A549 (cell line): Measurements from ENCODE around the gene ZNF276.

Experiments used
- ATOH8 ChIP-seq: fragments of 250-450 bp; sonication (Bioruptor Pico); IDR thresholded peaks from 2 replicates; pipeline ENCODE4 v1.5.0; 2020; ENCODE audit warnings: low read depth, mild to moderate bottlenecking, moderate library complexity
- BHLHE40 ChIP-seq: IDR thresholded peaks from 2 replicates; pipeline ENCODE4 v1.6.1; 2012; ENCODE audit warnings: low read depth, low read length, inconsistent platforms
- CTCF ChIP-seq: fragments of >200 bp; sonication (Bioruptor Twin); formaldehyde crosslinking; IDR thresholded peaks from 3 replicates; pipeline ENCODE4 v1.5.1; 2016
- EHF ChIP-seq: fragments of 250-450 bp; sonication (Bioruptor Pico); IDR thresholded peaks from 2 replicates; pipeline ENCODE4 v1.5.0; 2020; ENCODE audit warnings: mild to moderate bottlenecking
- FOSL2 ChIP-seq, 2 experiments: fragments of 450-650 bp in 1 of 2; fragments of >200 bp in 1 of 2; sonication (Bioruptor Twin) in 1 of 2; formaldehyde crosslinking; IDR thresholded peaks; 2 replicates each; pipeline versions ENCODE4 v1.5.0 to v1.6.1; 2016 to 2020; ENCODE audit warnings: mild to moderate bottlenecking in 1 of 2, moderate library complexity in 1 of 2
- GATA3 ChIP-seq: IDR thresholded peaks from 2 replicates; pipeline ENCODE4 v1.6.1; 2012; ENCODE audit warnings: borderline replicate concordance
- MYC ChIP-seq: IDR thresholded peaks from 2 replicates; pipeline ENCODE4 v1.6.1; 2012; ENCODE audit warnings: mild to moderate bottlenecking, inconsistent platforms, low read length, improper control_type of control experiment, borderline replicate concordance
- NFE2L2 ChIP-seq: fragments of 150-350 bp; conservative IDR thresholded peaks from 2 replicates; pipeline ENCODE4 v1.6.1; 2014; ENCODE audit warnings: low read length
- PHF8 ChIP-seq: fragments of 200-600 bp; sonication (generic); IDR thresholded peaks from 2 replicates; pipeline ENCODE4 v1.6.1; 2016; ENCODE audit warnings: low read depth, mild to moderate bottlenecking, antibody characterized with exemption, moderate library complexity, borderline replicate concordance
- POLR2A ChIP-seq: IDR thresholded peaks from 2 replicates; pipeline ENCODE4 v1.6.1; 2012; ENCODE audit warnings: mild to moderate bottlenecking, low read length
- RAD21 ChIP-seq, 2 experiments: fragments of >200 bp in 1 of 2; sonication (Bioruptor Twin) in 1 of 2; formaldehyde crosslinking in 1 of 2; IDR thresholded peaks in 1 of 2; conservative IDR thresholded peaks in 1 of 2; 2 replicates in 1 of 2; 3 replicates in 1 of 2; pipeline ENCODE4 v1.6.1; 2012 to 2018; ENCODE audit warnings: inconsistent platforms in 1 of 2
- TF ChIP-seq, protein P1 (sequence below): IDR thresholded peaks from 2 replicates; pipeline ENCODE4 v1.6.1; 2012

- TF ChIP-seq NFE2L2 (no peak), POLR2A (no peak), GATA3 (no peak), MYC (no peak), CTCF (no peak), EHF (CRISPR knock-in tag) (no peak), PHF8 (no peak), FOSL2 (IDR thresholded peaks at IDR 0.05) (no peak), FOSL2 (CRISPR knock-in tag; IDR thresholded peaks at IDR 0.05) (no peak), RAD21 (conservative IDR thresholded peaks at IDR 0.05 in 1 of 2, IDR thresholded peaks at IDR 0.05 in 1 of 2) (no peak), ATOH8 (CRISPR knock-in tag) (no peak), BHLHE40 (no peak)
- TF ChIP-seq, protein P1, sequence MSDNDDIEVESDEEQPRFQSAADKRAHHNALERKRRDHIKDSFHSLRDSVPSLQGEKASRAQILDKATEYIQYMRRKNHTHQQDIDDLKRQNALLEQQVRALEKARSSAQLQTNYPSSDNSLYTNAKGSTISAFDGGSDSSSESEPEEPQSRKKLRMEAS: no peak
Measured at GRCh38 chr16:89696670-89697128, 24.6 kb upstream of the ZNF276 start.
